H1 (cell line): ENCODE data around the gene COL4A1.

Experiments
- POLR2AphosphoS5 ChIP-seq: IDR thresholded peaks from 2 replicates; pipeline ENCODE4 v1.6.1; 2011; ENCODE audit warnings: low read depth, low read length
- RAD21 ChIP-seq, 2 experiments: IDR thresholded peaks in 1 of 2; conservative IDR thresholded peaks in 1 of 2; 2 replicates each; pipeline ENCODE4 v1.6.1; 2011; ENCODE audit warnings: low read depth in 2 of 2, low read length in 2 of 2, improper control_type of control experiment in 1 of 2, inconsistent platforms in 1 of 2, mild to moderate bottlenecking in 1 of 2, moderate library complexity in 1 of 2
- RNF2 ChIP-seq: fragments of 200-900, 300-1000 bp; sonication (generic); IDR thresholded peaks from 2 replicates; pipeline ENCODE4 v1.7.1; 2016; ENCODE audit warnings: borderline replicate concordance, low read depth, mild to moderate bottlenecking, antibody characterized with exemption, low read length; ENCODE audit not compliant: poor library complexity, severe bottlenecking; ENCODE audit errors: missing control alignments
- RXRA ChIP-seq: IDR thresholded peaks from 2 replicates; pipeline ENCODE4 v1.6.1; 2011; ENCODE audit warnings: low read depth, mild to moderate bottlenecking, low read length, moderate library complexity; ENCODE audit not compliant: insufficient read depth
- YY1 ChIP-seq: IDR thresholded peaks from 2 replicates; pipeline ENCODE4 v1.6.1; 2011; ENCODE audit warnings: low read depth, mild to moderate bottlenecking, low read length
- TF ChIP-seq, protein P1 (sequence below), 3 experiments: IDR thresholded peaks; 1 replicate in 2 of 3; 2 replicates in 1 of 3; pipeline versions ENCODE4 v1.5.1 to v1.6.1; 2011; ENCODE audit warnings: low read length in 3 of 3, mild to moderate bottlenecking in 3 of 3, inconsistent platforms in 2 of 3, low read depth in 1 of 3, moderate library complexity in 1 of 3; ENCODE audit not compliant: insufficient read depth in 1 of 3; ENCODE audit errors: control extremely low read depth in 1 of 3

DNA sequence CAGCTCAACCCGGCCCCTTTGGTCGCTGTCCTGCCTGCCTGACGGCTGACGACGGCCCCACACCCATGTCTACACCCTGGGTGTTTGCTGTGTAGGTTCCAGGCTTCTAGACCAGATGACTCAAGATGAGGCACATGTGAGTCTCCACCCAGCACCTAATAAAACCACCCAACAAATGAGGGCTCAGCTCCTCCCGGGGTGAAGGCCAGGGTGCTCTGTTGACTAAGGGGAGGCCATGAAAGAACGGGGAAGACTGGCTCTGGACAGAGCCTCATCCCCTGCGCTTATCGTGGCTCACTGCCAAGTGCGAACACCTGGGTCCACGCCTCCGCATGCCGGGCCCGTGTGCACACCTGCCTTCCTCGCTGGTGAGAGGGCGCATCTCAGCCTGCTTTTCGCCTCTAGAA is 39.7 kb upstream of the COL4A1 start:
- no peak for TF ChIP-seq POLR2AphosphoS5
- no peak for TF ChIP-seq YY1
- no peak for TF ChIP-seq RNF2
- TF ChIP-seq RAD21 (IDR thresholded peaks at IDR 0.05 in 1 of 2, conservative IDR thresholded peaks at IDR 0.05 in 1 of 2; ENCODE audit: low read depth in 2 of 2, low read length in 2 of 2): no peak
- TF ChIP-seq, protein P1, sequence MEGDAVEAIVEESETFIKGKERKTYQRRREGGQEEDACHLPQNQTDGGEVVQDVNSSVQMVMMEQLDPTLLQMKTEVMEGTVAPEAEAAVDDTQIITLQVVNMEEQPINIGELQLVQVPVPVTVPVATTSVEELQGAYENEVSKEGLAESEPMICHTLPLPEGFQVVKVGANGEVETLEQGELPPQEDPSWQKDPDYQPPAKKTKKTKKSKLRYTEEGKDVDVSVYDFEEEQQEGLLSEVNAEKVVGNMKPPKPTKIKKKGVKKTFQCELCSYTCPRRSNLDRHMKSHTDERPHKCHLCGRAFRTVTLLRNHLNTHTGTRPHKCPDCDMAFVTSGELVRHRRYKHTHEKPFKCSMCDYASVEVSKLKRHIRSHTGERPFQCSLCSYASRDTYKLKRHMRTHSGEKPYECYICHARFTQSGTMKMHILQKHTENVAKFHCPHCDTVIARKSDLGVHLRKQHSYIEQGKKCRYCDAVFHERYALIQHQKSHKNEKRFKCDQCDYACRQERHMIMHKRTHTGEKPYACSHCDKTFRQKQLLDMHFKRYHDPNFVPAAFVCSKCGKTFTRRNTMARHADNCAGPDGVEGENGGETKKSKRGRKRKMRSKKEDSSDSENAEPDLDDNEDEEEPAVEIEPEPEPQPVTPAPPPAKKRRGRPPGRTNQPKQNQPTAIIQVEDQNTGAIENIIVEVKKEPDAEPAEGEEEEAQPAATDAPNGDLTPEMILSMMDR (IDR thresholded peaks at IDR 0.05; ENCODE audit: control extremely low read depth in 1 of 3, insufficient read depth in 1 of 3, low read depth in 1 of 3, low read length in 3 of 3): no peak
- TF ChIP-seq RXRA: no peak
